22Rv1 (cell line): ENCODE results near the gene CUX1.

Experiments
- CTCF ChIP-seq: fragments of 450-650 bp; IDR thresholded peaks from 2 replicates; pipeline ENCODE4 v1.5.1; 2017; ENCODE audit warnings: mild to moderate bottlenecking
- ZFX ChIP-seq: fragments of 450-650 bp; IDR thresholded peaks from 2 replicates; pipeline ENCODE4 v1.6.1; 2017; ENCODE audit warnings: antibody characterized with exemption, borderline replicate concordance

GRCh38 chr7:102302025-102302424, 484.6 kb downstream of the CUX1 start:
- TF ChIP-seq CTCF, result no peak
- TF ChIP-seq ZFX, result no peak
